DND-41 (cell line): ENCODE measurements around the gene GLMP.

Source experiments
- ATAC-seq: fragments of 200-7000 bp; cut with Tn5 transposase; 3 replicates; pipeline ENCODE4 v1.9.1; 2021; ENCODE audit warnings: low read depth; ENCODE audit not compliant: insufficient read depth
- DNase-seq: peaks from one replicate; pipeline ENCODE4 v3.0.0-alpha.2; 2020
- H2AFZ ChIP-seq: 2 replicates; pipeline ENCODE4 v1.6.0; 2012; ENCODE audit warnings: low read depth, low read length
- H3K27ac ChIP-seq: 2 replicates; pipeline ENCODE4 v1.5.1; 2012; ENCODE audit warnings: low read length, inconsistent platforms
- H3K27me3 ChIP-seq: fragments of 200-600 bp; sonication (generic); 2 replicates; pipeline ENCODE4 v1.6.0; 2012; ENCODE audit warnings: low read length, mild to moderate bottlenecking, inconsistent platforms; ENCODE audit not compliant: insufficient read depth, poor library complexity
- H3K36me3 ChIP-seq: 2 replicates; pipeline ENCODE4 v1.5.1; 2012; ENCODE audit warnings: low read length, inconsistent platforms; ENCODE audit not compliant: insufficient read depth
- H3K4me1 ChIP-seq: 2 replicates; pipeline ENCODE4 v1.5.1; 2012; ENCODE audit warnings: mild to moderate bottlenecking, low read length; ENCODE audit not compliant: insufficient read depth
- H3K4me2 ChIP-seq: 2 replicates; pipeline ENCODE4 v1.6.0; 2012; ENCODE audit warnings: mild to moderate bottlenecking, moderate library complexity, low read length, inconsistent platforms; ENCODE audit not compliant: insufficient read depth
- H3K4me3 ChIP-seq, 2 experiments: fragments of 200-600 bp in 1 of 2; shearing (Covaris generic) in 1 of 2; 2 replicates each; pipeline ENCODE4 v1.5.1; 2012 to 2016; ENCODE audit warnings: inconsistent platforms in 2 of 2, low read length in 2 of 2, mild to moderate bottlenecking in 2 of 2, low read depth in 1 of 2, moderate library complexity in 1 of 2
- H3K79me2 ChIP-seq: 2 replicates; pipeline ENCODE4 v1.6.0; 2012; ENCODE audit warnings: low read length, inconsistent platforms; ENCODE audit not compliant: insufficient read depth
- H3K9ac ChIP-seq: 2 replicates; pipeline ENCODE4 v1.6.0; 2012; ENCODE audit warnings: low read depth, mild to moderate bottlenecking, inconsistent platforms, low read length, moderate library complexity
- H3K9me3 ChIP-seq: 2 replicates; pipeline ENCODE4 v1.5.1; 2012; ENCODE audit warnings: low read length, moderate library complexity, mild to moderate bottlenecking, inconsistent platforms; ENCODE audit not compliant: insufficient read depth, severe bottlenecking
- H4K20me1 ChIP-seq: 2 replicates; pipeline ENCODE4 v1.6.0; 2012; ENCODE audit warnings: low read length; ENCODE audit not compliant: insufficient read depth
- EZH2 ChIP-seq: IDR thresholded peaks from 3 replicates; pipeline ENCODE4 v1.6.1; 2012; ENCODE audit warnings: borderline replicate concordance, low read depth, mild to moderate bottlenecking, moderate library complexity, low read length, inconsistent platforms; ENCODE audit not compliant: severe bottlenecking
- TF ChIP-seq, protein P1 (sequence below): IDR thresholded peaks from 2 replicates; pipeline ENCODE4 v1.5.1; 2012; ENCODE audit warnings: borderline replicate concordance, low read length, moderate library complexity, mild to moderate bottlenecking; ENCODE audit not compliant: poor library complexity, severe bottlenecking; ENCODE audit errors: extremely low read depth

The GLMP gene, protein sequence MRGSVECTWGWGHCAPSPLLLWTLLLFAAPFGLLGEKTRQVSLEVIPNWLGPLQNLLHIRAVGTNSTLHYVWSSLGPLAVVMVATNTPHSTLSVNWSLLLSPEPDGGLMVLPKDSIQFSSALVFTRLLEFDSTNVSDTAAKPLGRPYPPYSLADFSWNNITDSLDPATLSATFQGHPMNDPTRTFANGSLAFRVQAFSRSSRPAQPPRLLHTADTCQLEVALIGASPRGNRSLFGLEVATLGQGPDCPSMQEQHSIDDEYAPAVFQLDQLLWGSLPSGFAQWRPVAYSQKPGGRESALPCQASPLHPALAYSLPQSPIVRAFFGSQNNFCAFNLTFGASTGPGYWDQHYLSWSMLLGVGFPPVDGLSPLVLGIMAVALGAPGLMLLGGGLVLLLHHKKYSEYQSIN

DNA sequence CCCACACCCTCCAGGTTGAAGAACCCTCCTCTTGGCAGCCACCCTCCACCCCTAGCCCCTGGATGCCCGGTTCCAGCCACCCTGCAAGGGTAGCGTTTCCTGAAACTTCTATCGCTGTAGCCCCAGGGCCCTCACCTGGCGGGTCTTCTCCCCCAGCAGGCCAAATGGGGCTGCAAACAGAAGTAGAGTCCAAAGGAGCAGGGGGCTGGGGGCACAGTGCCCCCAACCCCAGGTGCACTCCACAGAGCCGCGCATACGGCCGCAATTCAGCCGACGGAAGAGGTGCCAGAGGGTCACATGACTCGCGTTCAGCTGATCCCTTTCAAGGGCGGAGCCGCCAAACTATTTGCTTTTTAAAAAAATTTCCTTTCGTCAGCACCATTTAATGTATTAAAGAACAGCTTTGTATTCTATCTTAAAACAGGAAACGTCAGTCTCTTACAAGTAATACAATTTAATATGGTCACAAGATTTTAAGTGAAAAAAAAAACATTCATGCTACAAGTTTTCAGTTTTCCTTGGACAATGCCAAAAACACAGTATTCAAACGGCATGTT lies at the start of gene GLMP:
Gene GLMP, minus strand, starts transcription at position 289 of the 557 bp plus-strand sequence. Its CDS starts 34 bp downstream, at position 255.
- no peak for TF ChIP-seq EZH2
- TF ChIP-seq, protein P1, sequence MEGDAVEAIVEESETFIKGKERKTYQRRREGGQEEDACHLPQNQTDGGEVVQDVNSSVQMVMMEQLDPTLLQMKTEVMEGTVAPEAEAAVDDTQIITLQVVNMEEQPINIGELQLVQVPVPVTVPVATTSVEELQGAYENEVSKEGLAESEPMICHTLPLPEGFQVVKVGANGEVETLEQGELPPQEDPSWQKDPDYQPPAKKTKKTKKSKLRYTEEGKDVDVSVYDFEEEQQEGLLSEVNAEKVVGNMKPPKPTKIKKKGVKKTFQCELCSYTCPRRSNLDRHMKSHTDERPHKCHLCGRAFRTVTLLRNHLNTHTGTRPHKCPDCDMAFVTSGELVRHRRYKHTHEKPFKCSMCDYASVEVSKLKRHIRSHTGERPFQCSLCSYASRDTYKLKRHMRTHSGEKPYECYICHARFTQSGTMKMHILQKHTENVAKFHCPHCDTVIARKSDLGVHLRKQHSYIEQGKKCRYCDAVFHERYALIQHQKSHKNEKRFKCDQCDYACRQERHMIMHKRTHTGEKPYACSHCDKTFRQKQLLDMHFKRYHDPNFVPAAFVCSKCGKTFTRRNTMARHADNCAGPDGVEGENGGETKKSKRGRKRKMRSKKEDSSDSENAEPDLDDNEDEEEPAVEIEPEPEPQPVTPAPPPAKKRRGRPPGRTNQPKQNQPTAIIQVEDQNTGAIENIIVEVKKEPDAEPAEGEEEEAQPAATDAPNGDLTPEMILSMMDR: no peak
- H3K27ac ChIP-seq: peak within 1 kb of the TSS; percentile 62
- H3K4me2 ChIP-seq: peak within 1 kb of the TSS; percentile 89
- H3K36me3 ChIP-seq: peaks cover 23% of the 10 kb centered on the region
- H3K9ac ChIP-seq: peak within 1 kb of the TSS; percentile 65
- H3K9me3 ChIP-seq: no peaks in the 10 kb centered on the region
- H3K4me1 ChIP-seq: peaks cover 17% of the 10 kb centered on the region
- ATAC-seq (peak; percentile 85), DNase-seq (peak; percentile 64)
- H4K20me1 ChIP-seq: no peaks in the 10 kb centered on the region
- peak within 1 kb of the TSS; percentile 54 to 75; a peak in 3 of 4 replicates for H3K4me3 ChIP-seq
- H3K79me2 ChIP-seq: peaks cover 9% of the 10 kb centered on the region
- no peaks in the 10 kb centered on the region for H3K27me3 ChIP-seq
- H2AFZ ChIP-seq: peak within 1 kb of the TSS; percentile 89

DNA sequence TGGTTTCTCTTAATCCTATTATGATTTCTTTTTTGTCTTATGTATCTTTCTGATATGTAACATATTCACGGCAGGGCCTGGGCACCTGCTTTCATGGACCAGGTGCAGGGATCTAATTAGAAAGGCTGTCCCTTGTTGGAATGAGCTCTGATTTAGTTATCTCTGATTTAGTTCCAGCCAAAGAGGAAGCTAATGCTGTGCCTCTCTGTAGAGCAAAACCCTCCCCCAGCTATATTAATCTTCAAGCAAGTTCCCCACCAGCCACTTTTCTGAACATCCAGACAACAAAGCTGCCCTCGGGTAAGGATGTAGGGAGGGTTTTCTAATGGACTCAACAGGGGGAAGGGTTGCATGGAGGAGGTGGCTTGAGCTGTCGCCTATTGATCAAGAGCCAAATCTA lies 48.9 kb upstream of the GLMP start:
- ATAC-seq (no peak), DNase-seq (no peak)
- Histone ChIP-seq H3K4me2 (no peak overlapping the region), H3K9ac (no peak overlapping the region), H3K36me3 (no peaks in the 10 kb centered on the region), H3K79me2 (no peaks in the 10 kb centered on the region), H3K4me3 (no peak overlapping the region), H3K9me3 (no peaks in the 10 kb centered on the region), H2AFZ (no peak overlapping the region), H3K4me1 (peaks cover 3% of the 10 kb centered on the region), H3K27ac (no peak overlapping the region), H4K20me1 (no peaks in the 10 kb centered on the region), H3K27me3 (peaks cover 6% of the 10 kb centered on the region)
- no peak for TF ChIP-seq EZH2
- TF ChIP-seq, protein P1: no peak

DNA sequence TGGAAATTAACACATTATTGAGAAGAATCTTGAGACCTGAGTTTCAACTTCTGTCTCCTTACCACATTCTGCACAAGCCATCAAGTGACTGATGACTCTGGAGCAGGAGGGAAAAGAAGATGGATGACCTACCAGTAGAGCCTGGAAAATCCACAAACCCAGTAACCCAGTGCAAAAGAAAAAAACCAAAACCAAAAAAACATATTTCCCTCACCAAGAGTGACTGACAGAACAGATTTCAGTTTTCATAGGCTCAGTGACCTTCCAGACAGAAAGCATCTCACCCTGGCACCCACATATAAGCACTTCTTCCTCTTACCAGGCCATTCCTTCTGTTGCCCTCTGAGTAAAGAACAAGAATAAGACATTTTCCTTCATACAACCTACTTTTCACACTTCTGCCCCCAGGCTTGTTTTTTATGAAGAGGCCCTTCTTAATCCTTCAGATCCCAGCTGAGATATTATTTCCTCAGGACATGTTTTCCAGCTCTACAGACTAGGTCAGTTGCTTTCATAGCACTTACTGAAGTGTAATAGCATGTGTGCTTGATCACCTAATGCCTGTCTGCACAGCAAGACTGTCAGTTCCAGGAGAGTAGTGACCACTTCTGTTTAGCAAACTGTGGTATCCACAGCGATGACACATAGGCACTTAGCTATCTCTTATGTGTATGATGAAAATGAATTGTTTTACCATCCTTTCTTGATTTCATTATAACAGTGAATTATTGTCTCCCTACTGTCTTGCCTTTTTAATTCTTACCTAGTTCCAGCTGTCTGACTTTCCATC lies 46.9 kb upstream of the GLMP start:
- ATAC-seq (no peak), DNase-seq (no peak)
- Histone ChIP-seq H3K36me3 (no peaks in the 10 kb centered on the region), H2AFZ (no peak overlapping the region), H3K79me2 (peaks cover 8% of the 10 kb centered on the region), H3K4me2 (no peak overlapping the region), H3K9me3 (no peaks in the 10 kb centered on the region), H3K4me1 (peaks cover 7% of the 10 kb centered on the region), H3K9ac (no peak overlapping the region), H3K27ac (no peak overlapping the region), H4K20me1 (no peaks in the 10 kb centered on the region), H3K4me3 (no peak overlapping the region), H3K27me3 (peaks cover 3% of the 10 kb centered on the region)
- TF ChIP-seq, protein P1: no peak
- no peak for TF ChIP-seq EZH2
